Iris pigment epithelial cell (primary cell): ENCODE measurements around the gene SRGAP2C.
"Not testable (repeated sequence)": the region's sequence is repeated elsewhere in the genome, so short reads cannot be mapped to it uniquely, and the experiment has no call there.

Experiments used
- DNase-seq: peaks from one replicate; pipeline ENCODE4 v3.0.0-alpha.2; 2011; ENCODE audit warnings: low read depth

Gene SRGAP2C

GRCh38 chr1:121279548-121279898 is 94.7 kb downstream of the SRGAP2C start:
- not testable (repeated sequence) for DNase-seq

DNA sequence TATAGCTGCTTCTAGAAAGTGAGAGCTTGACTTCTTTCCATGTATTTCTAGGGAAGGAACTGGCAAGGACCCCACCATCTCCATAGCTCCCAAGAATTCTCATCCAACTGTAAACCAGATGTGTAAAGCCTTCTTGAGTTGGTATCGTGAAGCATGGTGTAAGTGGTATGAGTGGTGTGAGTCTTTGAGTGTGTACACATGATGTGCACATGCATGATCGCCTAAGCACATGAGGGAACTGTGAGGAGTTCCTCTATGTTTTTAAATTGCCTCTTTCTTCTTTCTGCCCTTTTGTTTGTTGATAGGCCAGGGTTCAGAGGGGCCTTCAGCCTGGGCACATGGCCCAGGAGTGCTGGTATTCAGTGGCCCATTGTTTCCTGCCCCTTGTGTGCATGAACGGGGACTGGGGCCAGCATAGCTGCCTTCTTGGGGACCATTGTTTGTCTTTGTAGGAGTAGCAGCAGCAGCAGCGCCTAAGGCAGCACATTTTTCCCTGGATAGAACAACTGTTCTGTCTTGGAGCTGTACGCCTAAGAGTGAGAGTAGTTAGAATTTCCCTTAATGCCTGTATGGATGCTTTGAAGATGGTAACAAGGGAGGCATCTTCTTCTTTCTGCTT is 96.0 kb downstream of the SRGAP2C start:
- not testable (repeated sequence) for DNase-seq

DNA sequence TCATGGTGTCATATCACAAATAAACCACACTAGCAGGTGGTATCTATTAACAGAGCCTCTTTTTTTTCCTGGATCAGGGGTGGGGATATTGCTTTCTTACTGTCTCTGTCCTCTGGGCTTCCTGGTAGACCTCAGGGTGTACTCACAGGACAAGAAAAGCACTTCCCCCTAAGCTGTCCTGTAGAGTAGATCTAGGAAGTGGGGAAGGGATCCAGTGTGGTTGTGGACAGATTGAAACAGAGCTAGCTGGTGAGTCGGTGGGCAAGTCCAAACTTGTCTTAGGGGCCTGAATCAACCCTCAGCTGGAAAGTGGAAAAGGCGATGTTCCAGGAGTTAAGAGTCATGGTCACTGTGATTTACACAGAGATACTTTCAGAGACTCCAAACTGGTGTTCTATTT is 96.7 kb downstream of the SRGAP2C start:
- DNase-seq, result not testable (repeated sequence)

DNA sequence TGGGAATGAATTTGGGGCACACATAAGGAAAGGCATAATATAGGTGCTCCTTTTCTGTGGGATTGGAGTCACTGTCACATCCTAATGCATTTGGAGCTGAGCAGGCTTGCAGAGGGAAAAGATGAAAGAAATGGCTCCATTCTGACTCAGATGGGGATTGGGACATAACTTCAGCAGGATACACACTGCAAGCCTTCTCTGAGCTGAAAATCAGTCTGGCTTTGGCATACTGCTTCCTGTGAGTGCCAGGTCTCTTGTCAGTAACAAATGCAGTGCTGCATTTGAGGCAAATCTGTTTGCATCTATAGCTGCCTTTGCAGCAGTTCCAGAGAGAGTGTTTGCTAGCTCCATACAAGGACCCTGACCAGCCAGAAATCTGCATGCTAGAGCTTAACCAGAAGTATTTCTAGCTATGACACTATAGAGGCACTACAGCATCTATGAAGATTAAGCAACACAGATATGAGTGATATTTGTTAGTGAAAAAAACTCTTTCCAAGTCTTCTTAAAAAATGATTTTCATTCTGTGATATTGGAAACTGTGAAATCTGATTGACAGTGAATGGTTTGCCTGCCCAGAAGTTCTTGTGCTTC is 98.9 kb downstream of the SRGAP2C start:
- DNase-seq, result peak; percentile 55

DNA sequence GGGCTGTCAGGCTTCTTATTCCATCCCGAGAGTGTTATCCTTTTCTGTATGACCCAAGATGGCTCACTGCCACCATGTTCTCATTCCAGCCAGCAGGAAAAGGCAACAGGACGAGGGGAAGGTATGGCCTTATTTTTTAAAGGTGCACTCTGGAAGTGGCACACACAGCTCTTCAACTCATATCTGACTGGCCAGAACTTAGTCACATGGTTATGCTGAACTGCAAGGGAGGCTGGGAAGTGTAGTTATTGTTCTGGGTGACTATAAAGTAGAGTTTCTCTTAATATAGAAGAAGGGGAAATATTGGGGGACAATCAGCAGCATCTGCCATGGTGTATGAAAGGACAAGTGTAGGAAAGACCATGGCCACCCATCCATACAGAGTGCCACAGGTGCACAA is 107.8 kb downstream of the SRGAP2C start:
- DNase-seq, result not testable (repeated sequence)

DNA sequence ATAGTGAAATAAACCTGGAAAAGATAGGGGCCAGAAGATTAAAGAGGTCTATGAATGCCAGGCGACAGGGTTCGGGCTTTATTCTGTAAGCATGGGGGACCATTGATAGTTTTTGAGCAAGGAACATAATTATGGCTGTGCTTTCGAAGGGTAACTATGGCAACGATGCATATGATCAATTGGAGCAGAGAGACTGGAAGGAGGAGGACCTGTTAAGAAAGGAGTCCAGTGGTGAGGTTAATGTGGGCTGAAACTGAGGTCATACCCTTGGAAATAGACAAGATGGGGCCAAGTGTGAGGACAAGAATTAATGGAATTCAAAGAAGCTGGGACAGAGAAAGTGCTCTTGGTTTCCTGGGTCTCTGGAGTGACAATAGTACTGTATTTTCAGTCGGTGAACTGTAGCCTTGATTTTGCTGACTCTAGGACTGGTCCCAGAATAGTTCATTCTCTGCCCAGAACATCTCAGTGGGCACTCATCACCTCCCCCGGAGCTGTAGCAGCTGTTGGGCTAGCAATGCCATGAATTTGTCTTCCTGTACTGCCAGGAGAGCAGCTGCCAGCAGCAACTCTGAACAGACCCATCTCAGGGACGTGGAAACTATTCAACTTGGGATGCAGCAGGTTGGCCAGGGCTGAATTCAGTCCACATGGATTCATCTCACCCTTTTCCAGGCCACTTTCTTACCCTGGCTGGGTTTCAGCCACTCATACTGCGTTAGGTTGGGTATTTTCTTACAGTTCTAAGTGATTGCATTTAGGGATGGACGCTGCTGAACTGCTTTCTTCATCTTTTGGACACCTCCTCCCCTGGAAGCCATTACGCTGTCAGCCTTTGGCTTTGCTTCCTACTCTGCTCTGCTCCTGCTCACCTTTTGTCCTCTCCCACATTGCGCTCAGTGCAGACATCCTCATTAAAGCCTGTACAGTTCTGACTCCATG is 108.8 kb downstream of the SRGAP2C start:
- DNase-seq, result not testable (repeated sequence)

GRCh38 chr1:121294205-121294570 is 109.4 kb downstream of the SRGAP2C start:
- DNase-seq, result not testable (repeated sequence)

GRCh38 chr1:121296563-121296962 is 111.8 kb downstream of the SRGAP2C start:
- not testable (repeated sequence) for DNase-seq

- not testable (repeated sequence) for DNase-seq
Observed at GRCh38 chr1:121298529-121298928, 113.8 kb downstream of the SRGAP2C start.

DNA sequence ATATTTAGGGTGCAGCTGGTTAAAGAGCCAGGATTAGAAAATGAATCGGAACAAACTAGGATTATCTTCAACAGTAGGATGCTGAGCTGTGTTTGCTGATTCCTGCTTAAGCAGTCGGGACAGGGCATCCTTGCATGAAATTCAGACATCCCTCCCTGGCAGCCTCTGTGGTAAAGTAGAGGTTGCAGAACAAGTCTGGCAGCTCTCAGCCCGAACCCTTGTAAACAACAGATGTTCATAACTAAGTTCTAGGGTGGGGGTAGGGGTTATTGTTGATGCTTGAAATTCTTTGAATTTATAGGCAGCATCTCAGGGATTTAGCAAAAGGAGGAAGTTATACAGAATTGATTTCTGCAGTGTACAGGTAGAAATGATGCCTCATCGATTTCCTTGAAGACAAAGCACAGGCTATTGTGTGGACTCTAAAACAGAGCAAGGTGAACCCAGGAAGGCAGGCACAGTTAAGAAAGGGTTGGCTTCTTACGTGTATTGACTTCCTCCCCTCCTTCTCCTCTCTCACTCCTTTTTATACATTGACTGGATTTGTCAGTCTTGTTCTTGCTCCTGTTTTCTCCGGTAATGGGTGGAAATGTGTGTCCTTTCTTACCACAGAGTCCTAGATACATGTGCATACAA is 114.9 kb downstream of the SRGAP2C start:
- DNase-seq, result not testable (repeated sequence)

GRCh38 chr1:121301876-121302275 is 117.1 kb downstream of the SRGAP2C start:
- not testable (repeated sequence) for DNase-seq

GRCh38 chr1:121307759-121308158 is 123.0 kb downstream of the SRGAP2C start:
- not testable (repeated sequence) for DNase-seq

- not testable (repeated sequence) for DNase-seq
Observed at GRCh38 chr1:121315509-121315908, 130.7 kb downstream of the SRGAP2C start.

DNA sequence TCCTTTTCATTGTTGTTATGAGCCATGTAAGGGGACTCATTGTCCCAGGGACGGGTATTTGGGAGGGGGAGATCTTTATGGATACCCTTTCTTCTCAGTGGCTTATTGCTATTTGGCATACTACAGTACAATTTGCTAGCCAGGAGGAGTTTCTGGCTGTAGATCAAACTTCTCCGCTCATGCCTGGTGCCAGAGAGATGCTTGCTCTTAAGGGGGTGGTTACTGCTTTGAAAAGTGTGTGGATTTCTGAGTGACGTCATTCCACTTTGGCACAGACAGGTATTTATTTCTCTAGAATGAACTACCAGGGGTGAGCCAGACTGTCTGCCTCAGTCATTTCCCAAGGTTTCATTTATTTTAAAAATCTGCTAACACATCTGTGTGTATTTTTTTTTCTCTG is 131.3 kb downstream of the SRGAP2C start:
- not testable (repeated sequence) for DNase-seq

DNA sequence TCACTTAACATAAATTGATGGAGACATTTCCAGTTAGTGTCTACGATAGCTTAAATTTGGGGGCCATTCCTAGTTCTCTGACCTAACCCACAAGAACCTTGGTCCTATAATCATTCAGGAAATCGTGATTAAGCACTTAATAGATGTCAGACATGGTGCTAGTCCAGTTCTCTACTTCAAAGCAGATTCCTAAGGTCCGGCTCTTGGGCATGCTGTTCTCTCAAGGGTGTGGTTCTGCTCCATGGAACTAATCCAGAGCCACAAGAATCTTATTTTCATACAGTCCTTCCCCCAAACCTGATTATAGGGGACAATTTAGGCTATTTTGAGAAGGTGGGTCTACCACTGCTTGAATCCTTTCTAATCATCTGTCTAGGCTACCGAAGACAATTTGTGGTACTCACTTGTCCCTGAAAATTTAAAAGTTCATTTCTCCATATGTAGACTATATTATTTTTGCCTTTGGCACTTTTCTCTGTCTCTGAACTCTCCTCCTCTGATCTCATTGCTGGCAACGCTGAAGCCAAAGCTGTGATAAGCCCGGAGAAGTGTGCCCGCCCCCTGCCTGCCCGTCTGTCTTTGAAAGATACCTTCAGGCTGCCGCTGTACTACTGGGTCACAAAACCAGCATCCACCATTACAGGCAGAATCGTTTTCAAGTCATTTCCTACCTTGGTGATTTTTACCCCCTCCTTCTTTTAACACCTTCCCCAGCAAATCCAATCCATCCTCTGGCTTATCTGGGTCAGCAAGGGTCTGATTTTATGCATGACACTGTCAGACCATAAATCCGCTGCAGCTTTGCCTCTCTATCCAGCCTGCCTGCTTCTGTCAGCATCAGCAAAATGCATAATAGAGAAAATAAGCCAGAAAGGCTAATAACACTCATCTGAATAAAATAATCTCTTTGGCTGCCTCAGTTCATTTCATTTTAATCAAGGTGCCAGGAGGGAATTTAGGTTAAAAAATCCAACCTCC is 133.0 kb downstream of the SRGAP2C start:
- DNase-seq, result not testable (repeated sequence)

DNA sequence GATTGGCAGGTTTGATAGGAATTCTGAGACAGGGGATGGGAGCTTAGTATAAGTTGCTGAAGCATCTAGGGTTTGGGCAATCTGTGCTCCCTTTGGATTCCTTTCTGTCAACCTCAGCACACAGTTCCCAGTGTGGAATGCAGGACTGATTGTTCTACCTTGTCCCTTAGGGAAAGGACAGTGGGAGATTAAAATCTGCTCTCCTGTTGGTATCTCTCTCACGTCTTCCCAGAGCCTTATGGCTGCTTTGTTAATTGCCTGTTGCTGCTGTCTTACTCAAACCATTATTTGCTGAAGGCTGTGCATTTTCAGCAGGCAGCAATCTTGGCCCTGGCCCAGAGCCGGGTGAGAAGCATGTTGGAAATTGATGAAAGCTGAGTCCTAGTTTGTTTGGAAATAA is 133.9 kb downstream of the SRGAP2C start:
- DNase-seq, result not testable (repeated sequence)

DNA sequence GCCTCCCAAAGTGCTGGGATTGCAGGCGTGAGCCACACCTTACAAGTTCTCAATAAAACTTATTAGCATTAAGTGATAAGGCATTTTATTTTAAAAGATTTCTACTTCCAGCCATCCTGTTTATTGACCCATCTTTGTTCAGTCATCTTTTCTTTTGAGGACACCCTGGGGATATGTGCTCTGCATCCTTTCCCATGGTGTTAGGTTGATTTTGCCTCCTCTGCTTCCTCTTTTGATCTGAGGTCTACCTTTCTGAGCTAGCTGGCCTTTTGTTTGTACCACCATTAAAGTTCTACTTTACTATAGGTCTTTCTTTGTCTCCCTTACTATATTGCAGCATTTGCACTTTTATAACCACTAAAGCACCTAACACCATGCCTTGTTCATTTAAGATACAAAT is 136.9 kb downstream of the SRGAP2C start:
- DNase-seq, result not testable (repeated sequence)

DNA sequence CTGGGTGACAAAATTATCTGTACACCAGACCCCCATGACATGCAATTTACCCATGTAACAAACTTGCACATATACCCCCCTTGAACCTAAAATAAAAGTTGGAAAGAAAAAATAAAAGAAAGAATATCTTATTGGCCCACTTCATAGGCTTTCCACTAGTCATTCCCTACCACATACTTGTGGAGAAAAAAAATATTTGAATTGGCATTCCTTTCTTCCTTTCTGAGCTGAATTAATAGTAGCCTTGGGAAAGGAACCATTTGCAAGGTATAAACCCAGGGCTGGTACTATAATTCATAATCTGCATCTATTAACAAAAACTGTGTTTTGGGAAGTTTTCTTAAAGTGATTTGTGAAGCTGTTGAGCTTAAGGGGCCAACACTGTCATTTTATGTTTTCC is 140.0 kb downstream of the SRGAP2C start:
- not testable (repeated sequence) for DNase-seq

DNA sequence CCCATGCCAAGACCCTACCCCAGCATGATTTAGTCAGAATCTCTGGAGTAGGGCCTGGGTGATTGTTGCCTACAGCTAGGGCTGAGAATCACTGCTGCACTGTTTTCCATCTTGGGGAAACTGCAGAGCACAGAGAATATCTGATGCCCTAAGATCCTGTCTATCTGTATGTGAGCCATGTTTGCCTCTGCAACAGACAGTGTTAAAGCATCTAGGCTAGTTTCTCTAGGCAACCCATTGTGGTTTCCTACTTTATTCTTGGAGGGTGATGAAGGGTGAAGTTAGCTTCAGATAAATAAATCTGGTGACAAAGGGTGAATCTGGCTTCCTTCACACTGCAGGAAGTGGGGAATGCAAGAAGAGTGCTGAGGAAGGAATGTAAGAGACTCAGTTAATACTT is 147.4 kb downstream of the SRGAP2C start:
- not testable (repeated sequence) for DNase-seq

GRCh38 chr1:121332599-121333562 is 148.1 kb downstream of the SRGAP2C start:
- DNase-seq, result not testable (repeated sequence)
